Mucosa of descending colon (tissue), 3 donors: ENCODE data around the gene ROBO2. TPM values are rescaled to one million over a fixed set of nuclear protein-coding genes. Genes with fewer than 3 reads are reported as not detected.

Source experiments
- ATAC-seq: fragments of 200-7000 bp; cut with Tn5 transposase; one replicate; pipeline ENCODE4 v1.9.1; 2020; ENCODE audit warnings: mild to moderate bottlenecking, moderate library complexity
- DNase-seq, 3 donors: peaks; one replicate each; pipeline ENCODE4 v3.0.0-alpha.2; 2020
- H3K36me3 ChIP-seq: fragments of 200-600 bp; one replicate; pipeline ENCODE4 v1.8.0; 2021; ENCODE audit warnings: low read depth, mild to moderate bottlenecking
- H3K4me1 ChIP-seq: fragments of 200-600 bp; one replicate; pipeline ENCODE4 v1.8.0; 2021; ENCODE audit warnings: low read depth, mild to moderate bottlenecking
- H3K4me3 ChIP-seq: fragments of 200-600 bp; one replicate; pipeline ENCODE4 v1.8.0; 2021; ENCODE audit warnings: mild to moderate bottlenecking
- H3K9me3 ChIP-seq: fragments of 200-600 bp; one replicate; pipeline ENCODE4 v1.8.0; 2021; ENCODE audit warnings: mild to moderate bottlenecking
- intact Hi-C, 2 donors: fragments of 100-400 bp; cut with DNase I in 1 of 2; cut with micrococcal nuclease in 1 of 2; formaldehyde crosslinking; loops; one replicate each; pipeline versions ENCODE4 v1.11.0 to v1.11.1; 2022; cut with DNase I, micrococcal nuclease
- total RNA-seq, 3 donors: library from RNA; stranded (reverse); fragmentation: NEBNext Ultra II Directional in 2 of 3; extraction: Animal tissue kit (Norgen Biotek cat#: 25700) in 2 of 3; gene quantifications; one replicate each; pipeline versions ENCODE4 v1.2.1 to v1.2.4, GENCODE V29; 2021 to 2023
- TF ChIP-seq, protein P1 (sequence below): fragments of 200-600 bp; IDR thresholded peaks from one replicate; pipeline ENCODE4 v1.8.0; 2022; ENCODE audit warnings: antibody characterized with exemption, mild to moderate bottlenecking
- donor health status: DM: no; HTN: no; CAD: no; lungs with moderate emphysema.
- donor health status: DM: no; HTN: no; CAD: no.
- donor health status: DM: no; HTN: yes; CAD: no.

Gene ROBO2
- total RNA-seq, 3 donors from 2014 or later = 1.3 to 2.1 (median 1.4) TPM

DNA sequence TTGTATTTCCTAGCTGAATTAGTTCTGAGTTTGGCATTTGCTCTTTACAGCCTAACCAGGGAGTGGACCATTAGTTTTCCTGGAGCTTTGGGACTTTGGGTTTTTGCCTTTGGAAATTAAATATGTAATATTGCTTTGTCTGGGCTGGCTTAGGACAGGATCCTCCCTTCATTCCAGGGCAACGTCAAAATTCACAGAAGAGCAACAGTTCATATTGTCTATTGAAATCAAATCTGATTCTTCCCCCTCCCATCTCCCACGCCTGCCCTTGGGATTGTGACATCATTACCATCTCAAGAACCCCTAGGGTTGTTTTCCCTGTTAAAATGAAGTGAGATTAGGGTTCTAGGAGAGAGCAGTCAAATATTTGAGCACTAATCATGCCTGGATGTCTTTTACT lies 194.1 kb downstream of the ROBO2 start:
- no peak overlapping the region for H3K4me3 ChIP-seq
- ATAC-seq = no peak
- intact Hi-C loops = no loop called here
- no peaks in the 10 kb centered on the region for H3K9me3 ChIP-seq
- TF ChIP-seq, protein P1, sequence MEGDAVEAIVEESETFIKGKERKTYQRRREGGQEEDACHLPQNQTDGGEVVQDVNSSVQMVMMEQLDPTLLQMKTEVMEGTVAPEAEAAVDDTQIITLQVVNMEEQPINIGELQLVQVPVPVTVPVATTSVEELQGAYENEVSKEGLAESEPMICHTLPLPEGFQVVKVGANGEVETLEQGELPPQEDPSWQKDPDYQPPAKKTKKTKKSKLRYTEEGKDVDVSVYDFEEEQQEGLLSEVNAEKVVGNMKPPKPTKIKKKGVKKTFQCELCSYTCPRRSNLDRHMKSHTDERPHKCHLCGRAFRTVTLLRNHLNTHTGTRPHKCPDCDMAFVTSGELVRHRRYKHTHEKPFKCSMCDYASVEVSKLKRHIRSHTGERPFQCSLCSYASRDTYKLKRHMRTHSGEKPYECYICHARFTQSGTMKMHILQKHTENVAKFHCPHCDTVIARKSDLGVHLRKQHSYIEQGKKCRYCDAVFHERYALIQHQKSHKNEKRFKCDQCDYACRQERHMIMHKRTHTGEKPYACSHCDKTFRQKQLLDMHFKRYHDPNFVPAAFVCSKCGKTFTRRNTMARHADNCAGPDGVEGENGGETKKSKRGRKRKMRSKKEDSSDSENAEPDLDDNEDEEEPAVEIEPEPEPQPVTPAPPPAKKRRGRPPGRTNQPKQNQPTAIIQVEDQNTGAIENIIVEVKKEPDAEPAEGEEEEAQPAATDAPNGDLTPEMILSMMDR = no peak
- H3K36me3 ChIP-seq = no peaks in the 10 kb centered on the region
- H3K4me1 ChIP-seq = no peaks in the 10 kb centered on the region
- no peak for DNase-seq

DNA sequence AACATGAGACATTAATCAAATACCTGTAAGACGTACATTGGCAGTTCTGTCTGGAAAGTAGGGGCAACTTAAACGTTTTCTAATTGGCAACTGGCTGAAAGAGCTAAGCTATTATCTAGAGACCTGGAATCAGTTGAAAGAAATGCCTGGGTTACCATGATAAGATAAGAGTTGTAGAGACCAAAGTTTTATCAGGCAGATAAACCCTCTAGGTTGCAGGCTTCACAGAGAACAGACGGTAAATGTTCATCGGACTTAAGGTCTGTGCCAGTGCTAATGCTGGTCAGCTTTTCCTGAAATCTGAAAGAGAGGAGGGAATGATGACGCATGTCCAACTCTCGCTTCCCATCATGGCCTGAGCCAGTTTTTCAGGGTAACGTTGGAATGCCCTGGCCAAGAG lies 196.2 kb downstream of the ROBO2 start:
- no peak for ATAC-seq
- no peak for DNase-seq

DNA sequence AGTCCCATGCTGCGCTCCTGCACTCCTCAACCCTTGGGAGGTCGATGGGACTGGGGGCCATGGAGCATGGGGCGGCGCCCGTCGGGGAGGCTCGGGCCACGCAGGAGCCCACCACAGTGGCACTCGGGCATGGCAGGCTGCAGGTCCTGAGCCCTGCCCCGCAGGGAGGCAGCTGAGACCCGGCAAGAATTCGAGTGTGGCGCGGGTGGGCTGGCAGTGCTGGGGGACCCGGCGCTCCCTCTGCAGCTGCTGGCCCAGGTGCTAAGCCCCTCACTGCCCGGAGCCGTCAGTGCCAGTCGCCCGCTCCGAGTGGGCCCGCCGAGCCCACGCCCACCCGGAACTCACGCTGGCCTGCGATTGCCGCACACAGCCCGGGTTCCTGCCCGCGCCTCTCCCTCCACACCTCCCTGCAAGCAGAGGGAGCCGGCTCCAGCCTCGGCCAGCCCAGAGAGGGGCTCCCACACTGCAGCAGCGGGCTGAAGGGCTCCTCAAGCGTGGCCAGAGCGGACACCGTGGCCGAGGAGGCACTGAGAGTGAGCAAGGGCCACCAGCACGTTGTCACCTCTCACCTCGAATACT lies 200.3 kb downstream of the ROBO2 start:
- H3K9me3 ChIP-seq = no peaks in the 10 kb centered on the region
- TF ChIP-seq, protein P1 = no peak
- intact Hi-C loops = no loop called here
- H3K36me3 ChIP-seq = no peaks in the 10 kb centered on the region
- DNase-seq (peak in 1 of 3 donors; percentile 40), ATAC-seq (no peak)
- H3K4me3 ChIP-seq = no peak overlapping the region
- H3K4me1 ChIP-seq = no peaks in the 10 kb centered on the region

More for the DNA sequence above, 196.2 kb downstream of the ROBO2 start:
- Histone ChIP-seq H3K36me3 (no peaks in the 10 kb centered on the region), H3K4me3 (no peak overlapping the region), H3K4me1 (no peaks in the 10 kb centered on the region), H3K9me3 (no peaks in the 10 kb centered on the region)
- TF ChIP-seq, protein P1 = no peak
- intact Hi-C loops = no loop called here

DNA sequence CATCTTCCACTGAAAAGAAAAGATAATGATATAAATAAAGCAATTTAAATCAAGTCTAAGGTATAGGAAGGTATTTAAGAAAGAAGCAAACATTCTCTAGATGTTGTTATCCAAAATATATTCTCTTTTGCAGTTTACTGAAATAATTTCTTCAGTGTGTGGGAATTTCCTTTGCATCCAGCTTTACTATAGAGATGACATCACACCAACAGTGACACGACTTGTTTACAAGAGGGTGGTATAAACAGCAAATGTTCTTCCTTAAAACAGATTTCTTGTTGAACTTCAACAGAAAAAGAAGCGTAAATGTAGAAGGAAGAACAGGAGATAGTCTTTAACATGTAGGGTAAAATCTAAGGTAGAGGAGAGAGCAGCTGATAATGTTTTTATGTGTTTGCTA lies 202.5 kb downstream of the ROBO2 start:
- Histone ChIP-seq H3K9me3 (no peaks in the 10 kb centered on the region), H3K36me3 (no peaks in the 10 kb centered on the region)
- intact Hi-C loops = no loop called here

DNA sequence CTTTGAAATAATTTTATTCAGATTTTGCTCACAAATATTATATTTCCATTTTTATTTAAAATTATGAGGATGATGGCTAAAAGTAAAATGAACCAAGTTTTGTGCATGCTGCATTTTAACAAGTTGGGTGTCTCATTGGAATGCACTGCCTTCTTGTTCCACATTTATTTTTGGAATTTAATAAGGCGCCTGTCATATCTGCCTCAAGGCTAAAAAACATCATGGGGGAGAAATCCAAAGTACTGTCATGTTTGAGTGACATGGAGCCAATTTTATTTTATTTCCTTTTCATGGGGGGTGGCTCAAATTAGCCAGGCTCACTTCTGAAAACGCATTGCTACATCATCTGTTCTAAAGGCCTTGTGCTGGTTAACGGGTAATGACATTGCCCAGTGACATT lies 205.1 kb downstream of the ROBO2 start:
- Histone ChIP-seq H3K36me3 (no peaks in the 10 kb centered on the region), H3K4me3 (no peak overlapping the region), H3K9me3 (no peaks in the 10 kb centered on the region), H3K4me1 (no peaks in the 10 kb centered on the region)
- DNase-seq (no peak), ATAC-seq (no peak)
- intact Hi-C loops = no loop called here
- TF ChIP-seq, protein P1 = no peak

More for the DNA sequence above, 202.5 kb downstream of the ROBO2 start:
- Histone ChIP-seq H3K4me1 (no peaks in the 10 kb centered on the region), H3K4me3 (no peak overlapping the region)
- ATAC-seq (no peak), DNase-seq (no peak)
- TF ChIP-seq, protein P1 = no peak

DNA sequence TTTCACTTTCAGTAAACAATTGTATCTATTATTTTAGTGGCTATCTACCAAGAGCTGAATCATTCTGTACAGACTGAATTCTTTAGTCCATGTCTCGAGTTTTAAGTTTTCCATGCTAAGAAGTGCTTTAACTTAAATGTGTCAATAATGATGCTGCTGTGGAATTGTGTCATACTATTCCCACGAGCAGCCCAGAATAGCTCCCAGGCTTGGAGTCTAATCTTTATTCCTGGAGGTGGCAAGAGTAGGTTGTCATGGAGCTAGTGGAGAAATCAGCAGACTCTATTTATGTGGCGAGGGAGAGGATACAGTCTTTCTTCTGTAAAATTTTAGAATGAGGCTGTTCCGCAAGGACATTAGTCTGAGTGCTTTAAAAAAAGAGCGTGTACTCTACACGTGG lies 207.2 kb downstream of the ROBO2 start:
- Histone ChIP-seq H3K9me3 (no peaks in the 10 kb centered on the region), H3K36me3 (no peaks in the 10 kb centered on the region), H3K4me3 (no peak overlapping the region), H3K4me1 (no peaks in the 10 kb centered on the region)
- ATAC-seq (no peak), DNase-seq (no peak)
- TF ChIP-seq, protein P1 = no peak
- intact Hi-C loops = no loop called here
